Loucy (cell line): ENCODE measurements around the gene UNKL.

ENCODE experiments used
- EZH2phosphoT487 ChIP-seq: fragments of 200-600 bp; IDR thresholded peaks from 2 replicates; pipeline ENCODE4 v1.6.1; 2018; ENCODE audit warnings: antibody characterized with exemption, mild to moderate bottlenecking, moderate library complexity, borderline replicate concordance
- TF ChIP-seq, protein P1 (sequence below): fragments of 200-600 bp; sonication (generic); conservative IDR thresholded peaks from 2 replicates; pipeline ENCODE4 v1.5.1; 2014; ENCODE audit warnings: mild to moderate bottlenecking, antibody characterized with exemption, low read length

DNA sequence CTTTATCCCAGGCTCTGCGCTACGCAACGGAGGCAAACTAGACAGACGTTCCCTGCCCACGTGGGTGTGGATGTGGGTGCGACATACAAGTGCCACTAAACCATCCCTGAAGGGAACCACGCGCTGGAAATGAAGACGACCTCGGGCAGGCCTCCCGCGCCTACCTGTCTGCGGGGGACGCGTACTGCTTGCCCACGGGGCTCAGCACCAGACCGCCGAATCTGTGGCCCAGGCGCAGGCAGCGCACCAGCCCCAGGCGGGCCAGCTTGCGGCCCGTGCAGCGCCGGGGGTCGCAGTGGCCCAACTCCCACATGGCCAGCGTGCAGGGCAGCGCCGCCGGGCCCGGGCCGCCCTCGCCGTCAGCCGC lies 63.3 kb downstream of the UNKL start:
- TF ChIP-seq, protein P1, sequence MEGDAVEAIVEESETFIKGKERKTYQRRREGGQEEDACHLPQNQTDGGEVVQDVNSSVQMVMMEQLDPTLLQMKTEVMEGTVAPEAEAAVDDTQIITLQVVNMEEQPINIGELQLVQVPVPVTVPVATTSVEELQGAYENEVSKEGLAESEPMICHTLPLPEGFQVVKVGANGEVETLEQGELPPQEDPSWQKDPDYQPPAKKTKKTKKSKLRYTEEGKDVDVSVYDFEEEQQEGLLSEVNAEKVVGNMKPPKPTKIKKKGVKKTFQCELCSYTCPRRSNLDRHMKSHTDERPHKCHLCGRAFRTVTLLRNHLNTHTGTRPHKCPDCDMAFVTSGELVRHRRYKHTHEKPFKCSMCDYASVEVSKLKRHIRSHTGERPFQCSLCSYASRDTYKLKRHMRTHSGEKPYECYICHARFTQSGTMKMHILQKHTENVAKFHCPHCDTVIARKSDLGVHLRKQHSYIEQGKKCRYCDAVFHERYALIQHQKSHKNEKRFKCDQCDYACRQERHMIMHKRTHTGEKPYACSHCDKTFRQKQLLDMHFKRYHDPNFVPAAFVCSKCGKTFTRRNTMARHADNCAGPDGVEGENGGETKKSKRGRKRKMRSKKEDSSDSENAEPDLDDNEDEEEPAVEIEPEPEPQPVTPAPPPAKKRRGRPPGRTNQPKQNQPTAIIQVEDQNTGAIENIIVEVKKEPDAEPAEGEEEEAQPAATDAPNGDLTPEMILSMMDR, result no peak
- TF ChIP-seq EZH2phosphoT487, result no peak
